Activated naive CD8-positive, alpha-beta T cell treated with anti-CD3 and anti-CD28 coated beads, Interleukin-2, amount 10 ng/mL, durations not matched to agents 7 days and 5 days (primary cell): ENCODE results near the gene WWOX. TPM values are rescaled to one million over a fixed set of nuclear protein-coding genes. Genes with fewer than 3 reads are reported as not detected.
"Not testable (repeated sequence)": the region's sequence is repeated elsewhere in the genome, so short reads cannot be mapped to it uniquely, and the experiment has no call there.

Experiments
- ATAC-seq: fragments of 150-1000 bp; cut with Tn5 transposase; one replicate; pipeline ENCODE4 v1.10.0; 2021; ENCODE audit warnings: low read depth, moderate library complexity
- POLR2A ChIA-PET: fragments of 350-600 bp; sonication (Branson Sonifier 250); formaldehyde crosslinking; loops from one replicate; lab custom pipeline; 2021; ENCODE audit warnings: antibody characterized with exemption; lab: Charles Lee
- DNase-seq: peaks from one replicate; pipeline ENCODE4 v3.0.0; 2021
- H3K27ac Mint-ChIP-seq: one replicate; pipeline ENCODE4 v1.8.0; 2022; ENCODE audit warnings: mild to moderate bottlenecking, mixed read lengths
- H3K27me3 Mint-ChIP-seq: one replicate; pipeline ENCODE4 v1.8.0; 2022; ENCODE audit warnings: mild to moderate bottlenecking, moderate library complexity, mixed read lengths
- H3K36me3 Mint-ChIP-seq: one replicate; pipeline ENCODE4 v1.8.0; 2021; ENCODE audit warnings: mild to moderate bottlenecking, mixed read lengths
- H3K4me1 Mint-ChIP-seq: one replicate; pipeline ENCODE4 v1.8.0; 2021; ENCODE audit warnings: mixed read lengths
- H3K4me3 Mint-ChIP-seq: one replicate; pipeline ENCODE4 v1.8.0; 2022; ENCODE audit warnings: mild to moderate bottlenecking, moderate library complexity, mixed read lengths
- H3K9me3 Mint-ChIP-seq: one replicate; pipeline ENCODE4 v1.8.0; 2021; ENCODE audit warnings: mixed read lengths
- total RNA-seq, 2 experiments: library from RNA; stranded (reverse); gene quantifications; one replicate each; pipeline ENCODE4 v1.2.3, GENCODE V29; 2021

Gene WWOX
- 10 to 100 TPM; 26.8 to 27.7 TPM for total RNA-seq

GRCh38 chr16:78099271-78100111 lies at the start of gene WWOX:
WWOX (plus strand) TSS chr16:78099654.
- peak; percentile 95 for DNase-seq
- H3K27ac Mint-ChIP-seq, result peak within 1 kb of the TSS; percentile 95
- H3K36me3 Mint-ChIP-seq, result peaks cover 1% of the 10 kb centered on the region
- H3K4me1 Mint-ChIP-seq, result peaks cover 12% of the 10 kb centered on the region
- peaks cover 2% of the 10 kb centered on the region for H3K9me3 Mint-ChIP-seq
- H3K4me3 Mint-ChIP-seq, result peak within 1 kb of the TSS; percentile 87
- peak; percentile 97 for ATAC-seq
- no peaks in the 10 kb centered on the region for H3K27me3 Mint-ChIP-seq
- POLR2A ChIA-PET, result interaction anchor here (0.7 to 1.6 kb wide), 5 partner anchors 8 to 1025 kb away, joined by 3 to 4 read pairs (median 3); partner anchors contain the start of gene NUDT7

GRCh38 chr16:78050734-78051400 lies 48.6 kb upstream of the WWOX start:
- no peaks in the 10 kb centered on the region for H3K4me1 Mint-ChIP-seq
- no peaks in the 10 kb centered on the region for H3K9me3 Mint-ChIP-seq
- POLR2A ChIA-PET, result no interaction called here

GRCh38 chr16:78057803-78058564 lies 41.5 kb upstream of the WWOX start:
- no peaks in the 10 kb centered on the region for H3K9me3 Mint-ChIP-seq
- H3K4me3 Mint-ChIP-seq, result no peak overlapping the region
- no peaks in the 10 kb centered on the region for H3K36me3 Mint-ChIP-seq
- H3K27ac Mint-ChIP-seq, result no peak overlapping the region
- DNase-seq (no peak), ATAC-seq (no peak)
- H3K4me1 Mint-ChIP-seq, result no peaks in the 10 kb centered on the region
- peaks cover 6% of the 10 kb centered on the region for H3K27me3 Mint-ChIP-seq
- POLR2A ChIA-PET, result no interaction called here

More at GRCh38 chr16:78050734-78051400, 48.6 kb upstream of the WWOX start:
- Mint-ChIP-seq H3K4me3 (no peak overlapping the region), H3K27ac (no peak overlapping the region), H3K27me3 (peaks cover 18% of the 10 kb centered on the region), H3K36me3 (no peaks in the 10 kb centered on the region)
- DNase-seq, result no peak
- ATAC-seq, result no peak

DNA sequence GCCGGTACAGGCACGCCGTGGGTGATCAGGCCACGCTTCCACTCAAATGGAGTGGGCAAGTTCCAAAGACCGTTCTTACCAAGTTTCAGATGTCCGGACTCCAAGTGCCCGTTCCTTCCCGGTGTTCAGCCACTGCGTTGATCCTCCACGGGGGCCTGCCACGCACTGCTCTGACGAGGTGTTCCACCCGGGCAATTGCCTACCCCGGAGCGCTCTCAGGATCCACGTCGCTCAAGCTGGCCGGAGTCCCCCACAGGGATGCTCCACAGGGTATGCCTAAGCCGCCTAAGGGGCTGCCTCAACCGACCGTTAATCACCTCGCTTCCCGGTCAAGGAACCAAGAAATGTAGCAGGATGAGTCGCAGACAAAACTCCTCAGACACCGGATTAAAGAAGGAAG lies 39.6 kb upstream of the WWOX start:
- H3K4me1 Mint-ChIP-seq, H3K27me3 Mint-ChIP-seq: not testable (repeated sequence)

DNA sequence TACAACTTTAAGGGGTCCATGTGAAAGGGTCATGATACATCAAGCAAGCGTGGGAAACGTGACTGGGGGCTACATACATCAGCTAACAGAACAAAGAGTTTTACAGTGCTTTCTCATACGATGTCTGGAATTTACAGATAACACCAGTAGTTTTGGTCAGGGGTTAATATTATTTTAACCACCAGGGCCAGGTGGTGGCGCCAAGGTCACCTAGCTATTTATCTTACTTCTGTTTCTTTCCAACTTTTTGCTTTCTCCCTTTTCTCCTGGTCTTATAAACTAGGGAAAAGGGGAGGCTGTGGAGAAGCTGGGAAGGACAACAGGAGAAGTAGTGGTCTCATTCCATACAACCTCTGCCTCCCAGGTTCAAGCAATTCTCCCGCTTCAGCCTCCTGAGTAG lies 39.2 kb upstream of the WWOX start:
- Mint-ChIP-seq H3K4me1 (no peaks in the 10 kb centered on the region), H3K4me3 (no peak overlapping the region), H3K36me3 (no peaks in the 10 kb centered on the region), H3K27ac (no peak overlapping the region), H3K27me3 (peaks cover 7% of the 10 kb centered on the region), H3K9me3 (no peaks in the 10 kb centered on the region)
- ATAC-seq (no peak), DNase-seq (no peak)
- POLR2A ChIA-PET, result no interaction called here

More for the DNA sequence above, 39.6 kb upstream of the WWOX start:
- H3K9me3 Mint-ChIP-seq, ATAC-seq, H3K27ac Mint-ChIP-seq, H3K36me3 Mint-ChIP-seq, H3K4me3 Mint-ChIP-seq, DNase-seq, POLR2A ChIA-PET: not testable (repeated sequence)

- Mint-ChIP-seq H3K4me1 (no peaks in the 10 kb centered on the region), H3K9me3 (no peaks in the 10 kb centered on the region), H3K27ac (no peak overlapping the region), H3K27me3 (peaks cover 7% of the 10 kb centered on the region), H3K4me3 (no peak overlapping the region), H3K36me3 (no peaks in the 10 kb centered on the region)
- ATAC-seq, result no peak
- DNase-seq, result no peak
- POLR2A ChIA-PET, result no interaction called here
These were observed 38.6 kb upstream of the WWOX start for GRCh38 chr16:78060809-78061208.

GRCh38 chr16:78065319-78065718 lies 34.1 kb upstream of the WWOX start:
- no peak for ATAC-seq
- Mint-ChIP-seq H3K36me3 (no peaks in the 10 kb centered on the region), H3K9me3 (no peaks in the 10 kb centered on the region)

DNA sequence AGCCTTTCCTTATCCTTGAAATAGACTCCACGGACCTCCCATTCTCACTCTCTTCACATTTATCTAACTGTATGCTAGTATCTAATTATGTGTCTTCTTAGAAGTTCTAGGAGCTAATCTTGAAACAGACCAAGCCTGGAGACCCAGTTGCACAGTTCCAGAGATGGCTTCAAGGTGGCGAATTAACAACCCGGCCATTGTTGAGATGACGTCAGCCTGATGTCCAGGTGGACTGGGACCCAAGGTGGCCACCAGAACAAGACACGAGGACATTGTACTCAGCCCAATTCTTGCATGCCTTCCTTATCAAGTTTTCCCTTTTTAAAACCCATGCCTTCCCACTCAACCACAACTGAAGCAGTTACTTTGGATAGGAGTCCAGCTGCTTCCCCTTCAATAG lies 29.5 kb upstream of the WWOX start:
- no peak for DNase-seq
- ATAC-seq, result no peak
- Mint-ChIP-seq H3K27me3 (peaks cover 16% of the 10 kb centered on the region), H3K4me1 (no peaks in the 10 kb centered on the region), H3K36me3 (no peaks in the 10 kb centered on the region), H3K4me3 (no peak overlapping the region), H3K9me3 (no peaks in the 10 kb centered on the region), H3K27ac (no peak overlapping the region)
- POLR2A ChIA-PET, result no interaction called here

More at GRCh38 chr16:78065319-78065718, 34.1 kb upstream of the WWOX start:
- Mint-ChIP-seq H3K27me3 (peaks cover 12% of the 10 kb centered on the region), H3K4me3 (no peak overlapping the region), H3K27ac (no peak overlapping the region), H3K4me1 (no peaks in the 10 kb centered on the region)
- POLR2A ChIA-PET, result no interaction called here
- DNase-seq, result no peak

GRCh38 chr16:78072275-78072674 lies 27.2 kb upstream of the WWOX start:
- ATAC-seq (no peak), DNase-seq (no peak)
- Mint-ChIP-seq H3K4me1 (no peaks in the 10 kb centered on the region), H3K36me3 (no peaks in the 10 kb centered on the region), H3K9me3 (no peaks in the 10 kb centered on the region), H3K4me3 (no peak overlapping the region), H3K27me3 (peaks cover 17% of the 10 kb centered on the region), H3K27ac (no peak overlapping the region)
- POLR2A ChIA-PET, result no interaction called here

DNA sequence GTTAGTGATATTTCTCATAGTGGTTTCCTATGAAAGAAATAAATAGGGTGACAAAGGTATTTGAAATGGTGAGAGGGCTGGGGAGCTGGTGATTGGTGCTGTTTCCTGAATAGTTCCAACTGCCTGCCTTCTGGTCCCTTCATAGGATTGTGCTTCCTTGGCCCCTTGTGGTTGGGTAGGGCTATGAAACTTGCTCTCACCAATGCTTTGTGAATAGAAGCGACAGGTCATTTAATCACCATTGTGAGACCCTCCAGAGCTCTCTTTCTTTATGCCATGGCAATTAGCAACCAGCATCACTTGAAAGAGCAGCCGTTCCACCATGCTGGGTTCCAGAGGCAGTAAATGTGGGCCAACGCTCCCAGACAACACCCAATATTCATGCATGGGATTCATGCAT lies 23.7 kb upstream of the WWOX start:
- POLR2A ChIA-PET, result no interaction called here
- Mint-ChIP-seq H3K27me3 (peaks cover 21% of the 10 kb centered on the region), H3K9me3 (no peaks in the 10 kb centered on the region), H3K27ac (no peak overlapping the region), H3K4me3 (no peak overlapping the region), H3K4me1 (no peaks in the 10 kb centered on the region), H3K36me3 (no peaks in the 10 kb centered on the region)
- DNase-seq, result no peak
- no peak for ATAC-seq

GRCh38 chr16:78081341-78081740 lies 18.1 kb upstream of the WWOX start:
- no peak for ATAC-seq
- no peaks in the 10 kb centered on the region for H3K4me1 Mint-ChIP-seq
- POLR2A ChIA-PET, result no interaction called here
- no peak overlapping the region for H3K27ac Mint-ChIP-seq
- H3K4me3 Mint-ChIP-seq, result no peak overlapping the region
- H3K27me3 Mint-ChIP-seq, result peaks cover 12% of the 10 kb centered on the region
- no peaks in the 10 kb centered on the region for H3K9me3 Mint-ChIP-seq
- DNase-seq, result no peak
- H3K36me3 Mint-ChIP-seq, result no peaks in the 10 kb centered on the region

GRCh38 chr16:78091419-78091818 lies 8.0 kb upstream of the WWOX start:
- Mint-ChIP-seq H3K4me1 (peaks cover 2% of the 10 kb centered on the region), H3K27ac (no peak overlapping the region), H3K4me3 (no peak overlapping the region), H3K36me3 (no peaks in the 10 kb centered on the region), H3K27me3 (peaks cover 16% of the 10 kb centered on the region), H3K9me3 (peaks cover 2% of the 10 kb centered on the region)
- no peak for DNase-seq
- ATAC-seq, result no peak
- POLR2A ChIA-PET, result no interaction called here

GRCh38 chr16:78092758-78093157 lies 6.7 kb upstream of the WWOX start:
- no peak overlapping the region for H3K4me3 Mint-ChIP-seq
- peaks cover 2% of the 10 kb centered on the region for H3K4me1 Mint-ChIP-seq
- H3K9me3 Mint-ChIP-seq, result peaks cover 2% of the 10 kb centered on the region
- POLR2A ChIA-PET, result no interaction called here
- no peaks in the 10 kb centered on the region for H3K36me3 Mint-ChIP-seq
- ATAC-seq, result no peak
- no peak overlapping the region for H3K27ac Mint-ChIP-seq
- H3K27me3 Mint-ChIP-seq, result peaks cover 13% of the 10 kb centered on the region
- no peak for DNase-seq
